ENCODE measurements around the gene ARHGAP33. TPM values are rescaled to one million over a fixed set of nuclear protein-coding genes. Genes with fewer than 3 reads are reported as not detected.

The ARHGAP33 gene
- total RNA-seq, 1 donor from 2014 or later = 13.3 TPM

DNA sequence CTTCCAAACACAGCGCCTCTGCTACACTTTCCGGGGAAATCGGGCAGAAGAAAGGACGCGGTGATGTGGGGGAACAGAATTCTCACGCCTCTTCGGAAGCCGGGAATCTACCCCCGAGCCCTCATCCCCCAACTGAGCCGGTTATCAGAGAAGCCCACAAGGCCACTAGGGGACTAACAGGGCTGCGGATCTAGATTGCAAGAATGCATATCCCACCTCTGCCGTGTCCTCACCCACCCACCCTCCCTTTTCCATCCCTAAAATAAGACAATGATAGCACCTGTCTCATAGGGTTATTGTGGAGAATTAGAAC is 34.2 kb upstream of the ARHGAP33 start:
- peak overlapping the region; percentile 56 for H3K4me3 ChIP-seq (ENCODE audit: low read depth, low read length)
- TF ChIP-seq, protein P1, sequence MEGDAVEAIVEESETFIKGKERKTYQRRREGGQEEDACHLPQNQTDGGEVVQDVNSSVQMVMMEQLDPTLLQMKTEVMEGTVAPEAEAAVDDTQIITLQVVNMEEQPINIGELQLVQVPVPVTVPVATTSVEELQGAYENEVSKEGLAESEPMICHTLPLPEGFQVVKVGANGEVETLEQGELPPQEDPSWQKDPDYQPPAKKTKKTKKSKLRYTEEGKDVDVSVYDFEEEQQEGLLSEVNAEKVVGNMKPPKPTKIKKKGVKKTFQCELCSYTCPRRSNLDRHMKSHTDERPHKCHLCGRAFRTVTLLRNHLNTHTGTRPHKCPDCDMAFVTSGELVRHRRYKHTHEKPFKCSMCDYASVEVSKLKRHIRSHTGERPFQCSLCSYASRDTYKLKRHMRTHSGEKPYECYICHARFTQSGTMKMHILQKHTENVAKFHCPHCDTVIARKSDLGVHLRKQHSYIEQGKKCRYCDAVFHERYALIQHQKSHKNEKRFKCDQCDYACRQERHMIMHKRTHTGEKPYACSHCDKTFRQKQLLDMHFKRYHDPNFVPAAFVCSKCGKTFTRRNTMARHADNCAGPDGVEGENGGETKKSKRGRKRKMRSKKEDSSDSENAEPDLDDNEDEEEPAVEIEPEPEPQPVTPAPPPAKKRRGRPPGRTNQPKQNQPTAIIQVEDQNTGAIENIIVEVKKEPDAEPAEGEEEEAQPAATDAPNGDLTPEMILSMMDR (conservative IDR thresholded peaks at IDR 0.05; ENCODE audit: low read depth, low read length) = peak; percentile 5
- no peak for DNase-seq (ENCODE audit: low read depth)

DNA sequence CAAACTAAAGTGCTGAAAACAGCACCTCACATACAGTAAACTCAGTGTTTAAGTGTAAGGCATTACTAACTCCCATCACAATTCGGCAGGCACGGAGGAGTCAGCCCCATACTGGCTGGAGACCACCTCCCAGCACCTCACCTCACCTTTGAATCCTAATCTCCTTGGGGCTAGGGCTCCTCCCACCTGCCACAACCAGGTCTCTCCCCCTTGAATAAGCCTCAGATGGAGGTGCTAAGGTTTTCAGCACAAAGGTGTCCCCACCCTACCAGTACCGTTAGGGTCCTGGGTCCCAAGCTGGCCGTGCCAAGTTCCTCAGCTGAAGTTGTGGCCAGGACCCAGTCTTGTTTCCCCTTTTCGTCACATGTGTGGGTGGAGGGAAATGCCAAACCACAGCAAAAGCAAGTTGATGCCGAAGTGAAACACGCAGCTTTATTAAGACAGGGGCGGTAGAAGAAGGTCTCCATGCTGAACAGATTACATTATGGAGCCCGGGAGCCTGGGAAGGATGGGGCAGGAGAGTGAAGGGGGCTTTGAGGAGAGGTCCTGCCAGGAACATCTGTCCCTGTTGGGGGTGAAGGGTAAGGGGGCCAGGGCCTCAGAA is 33.1 kb upstream of the ARHGAP33 start, which contains the start of gene IGFLR1:
IGFLR1 (minus strand) TSS at position 332 of the 604 bp plus-strand sequence. CDS start 1,272 bp downstream, outside the sequence.
- peak within 1 kb of the TSS; percentile 56 for H3K4me3 ChIP-seq (ENCODE audit: low read depth, low read length)
- DNase-seq (ENCODE audit: low read depth) = no peak
- TF ChIP-seq, protein P1 (conservative IDR thresholded peaks at IDR 0.05; ENCODE audit: low read depth, low read length) = no peak

DNA sequence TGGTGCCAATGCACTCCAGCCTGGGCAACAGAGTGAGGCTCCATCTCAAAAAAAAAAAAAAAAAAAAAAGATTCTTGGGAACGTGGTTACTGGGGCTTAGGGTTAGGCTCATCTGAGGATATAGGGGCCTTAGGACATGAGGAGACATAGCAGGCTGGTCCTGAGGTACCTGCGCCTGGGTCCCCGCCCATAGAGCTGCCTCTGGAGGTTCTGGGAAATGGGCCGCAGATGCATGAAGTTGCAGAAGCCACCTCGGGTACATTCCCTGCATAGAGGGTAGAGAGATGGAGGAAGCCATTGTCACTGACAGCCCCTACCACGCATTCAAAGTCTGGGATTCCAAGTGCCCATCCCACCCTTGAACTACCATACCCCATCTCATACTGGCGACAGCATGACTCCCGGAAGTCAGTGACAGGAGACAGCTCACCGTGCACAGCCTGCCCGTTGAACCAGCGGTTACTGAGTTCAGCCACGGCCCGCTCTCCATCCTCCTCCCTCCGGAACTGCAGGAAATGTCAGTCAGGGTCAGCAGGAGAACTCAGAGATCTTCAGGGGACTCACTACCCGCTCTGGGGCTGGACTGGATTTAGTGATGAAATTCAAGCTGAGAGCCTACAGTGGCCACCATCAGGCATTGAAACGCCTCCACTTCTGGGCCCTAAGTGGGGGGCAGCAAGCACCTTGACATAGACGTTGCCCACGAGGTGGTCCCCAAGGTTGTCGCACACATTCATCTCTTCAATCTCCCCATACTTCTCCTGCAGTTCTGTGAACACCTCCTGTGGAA is 31.5 kb upstream of the ARHGAP33 start:
- DNase-seq (ENCODE audit: low read depth) = no peak
- peak overlapping the region; percentile 91 for H3K4me3 ChIP-seq (ENCODE audit: low read depth, low read length)
- TF ChIP-seq, protein P1 (conservative IDR thresholded peaks at IDR 0.05; ENCODE audit: low read depth, low read length) = no peak

- DNase-seq (ENCODE audit: low read depth) = peak; percentile 70
- H3K4me3 ChIP-seq (ENCODE audit: low read depth, low read length) = peak overlapping the region; percentile 91
- TF ChIP-seq, protein P1 (conservative IDR thresholded peaks at IDR 0.05; ENCODE audit: low read depth, low read length) = peak; percentile 51
Observed at GRCh38 chr19:35744430-35745327, 30.7 kb upstream of the ARHGAP33 start.

- H3K4me3 ChIP-seq (ENCODE audit: low read depth, low read length) = peak within 1 kb of the TSS; percentile 91
- TF ChIP-seq, protein P1 (conservative IDR thresholded peaks at IDR 0.05; ENCODE audit: low read depth, low read length) = no peak
- peak; percentile 92 for DNase-seq (ENCODE audit: low read depth)
Observed at GRCh38 chr19:35745328-35746086, 29.9 kb upstream of the ARHGAP33 start, which contains the start of the genes PSENEN and U2AF1L4. TSS of gene PSENEN (plus strand) at chr19:35745651. CDS start at chr19:35745931, 280 bp downstream. TSS of gene U2AF1L4 (minus strand) at chr19:35745418. CDS start at chr19:35745391, 27 bp downstream.

DNA sequence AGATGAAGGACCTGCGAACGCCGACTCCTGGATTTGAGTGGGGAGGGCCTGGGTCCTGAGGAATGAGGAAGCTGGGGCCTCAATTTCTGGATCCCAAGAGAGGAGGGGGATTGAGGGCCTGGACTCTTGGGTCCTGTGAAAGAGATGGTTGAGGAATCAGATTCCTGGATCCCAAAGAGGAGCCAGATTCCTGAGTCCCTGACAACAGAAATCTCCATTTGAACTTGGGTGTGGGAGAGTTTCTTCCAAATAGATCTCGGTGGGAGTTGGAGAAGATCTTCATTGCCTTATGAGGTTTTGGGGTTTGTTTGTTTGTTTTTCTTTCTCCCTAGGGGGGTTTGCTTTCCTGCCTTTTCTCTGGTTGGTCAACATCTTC is 29.3 kb upstream of the ARHGAP33 start:
- no peak for DNase-seq (ENCODE audit: low read depth)
- TF ChIP-seq, protein P1 (conservative IDR thresholded peaks at IDR 0.05; ENCODE audit: low read depth, low read length) = no peak
- H3K4me3 ChIP-seq (ENCODE audit: low read depth, low read length) = peak overlapping the region; percentile 91
